Measurements from ENCODE around the gene DNAJC6. TPM values are rescaled to one million over a fixed set of nuclear protein-coding genes. Genes with fewer than 3 reads are reported as not detected.

The DNAJC6 gene
- total RNA-seq, 1 experiment from 2014 or later, result 5.2 TPM

Other genes starting within 250 kb of the DNAJC6 start
- 37.5 and 59.9 TPM in 2 replicates for gene AK4, start 161.3 kb upstream of the DNAJC6 start, total RNA-seq (2014; rRNA removed; shearing (Covaris generic))
- 8.5 and 10.9 TPM in 2 replicates for gene LEPR, start 111.1 kb downstream of the DNAJC6 start, total RNA-seq (2014; rRNA removed; shearing (Covaris generic))
- 42.7 and 56.4 TPM in 2 replicates for gene LEPROT, start 111.1 kb downstream of the DNAJC6 start, total RNA-seq (2014; rRNA removed; shearing (Covaris generic))

All from RPMI7951 (cell line).